ENCODE measurements around the gene ETFA. TPM values are rescaled to one million over a fixed set of nuclear protein-coding genes. Genes with fewer than 3 reads are reported as not detected.

The ETFA gene
- polyA plus RNA-seq, 2 donors = 43.5 to 111 TPM

DNA sequence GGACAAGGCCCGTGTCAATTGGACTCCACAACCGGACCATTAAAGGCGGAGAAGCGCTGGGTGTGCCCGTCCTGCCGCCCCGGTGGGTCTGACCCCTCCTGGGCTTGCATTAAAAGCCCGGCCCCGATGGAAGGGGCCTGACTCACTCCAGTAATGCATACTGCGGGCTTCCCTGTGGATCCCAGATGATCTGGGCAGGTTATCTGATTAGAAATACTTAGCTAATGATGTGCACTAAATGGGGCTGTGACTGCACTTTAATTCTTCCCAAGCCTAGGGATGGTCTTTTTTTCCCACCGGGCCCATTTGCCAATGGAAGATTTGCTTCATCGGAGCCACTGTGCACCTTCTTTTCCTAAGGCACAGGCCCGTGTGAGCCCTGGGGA lies 126.6 kb downstream of the ETFA start:
- WGBS, 2 donors = 69 to 70% methylated on average over 13 of the region's 13 CpGs
- no peak overlapping the region for H3K27ac ChIP-seq (ENCODE audit: low read depth in 2 of 2, low read length in 1 of 2)
- no peaks in the 10 kb centered on the region for H3K9me3 ChIP-seq (ENCODE audit: control insufficient read depth in 2 of 2, insufficient read depth in 1 of 2, low read depth in 1 of 2, low read length in 1 of 2)
- H3K4me1 ChIP-seq (ENCODE audit: control insufficient read depth in 2 of 2, insufficient read depth in 2 of 2, low read length in 1 of 2) = no peaks in the 10 kb centered on the region
- no peaks in the 10 kb centered on the region for H3K36me3 ChIP-seq (ENCODE audit: control insufficient read depth in 2 of 2, insufficient read depth in 2 of 2, low read length in 1 of 2)
- H3K27me3 ChIP-seq (ENCODE audit: control insufficient read depth in 1 of 2, insufficient read depth in 2 of 2, low read length in 2 of 2) = no peaks in the 10 kb centered on the region
- no peak overlapping the region for H3K4me3 ChIP-seq (ENCODE audit: low read depth in 1 of 2, low read length in 2 of 2)

DNA sequence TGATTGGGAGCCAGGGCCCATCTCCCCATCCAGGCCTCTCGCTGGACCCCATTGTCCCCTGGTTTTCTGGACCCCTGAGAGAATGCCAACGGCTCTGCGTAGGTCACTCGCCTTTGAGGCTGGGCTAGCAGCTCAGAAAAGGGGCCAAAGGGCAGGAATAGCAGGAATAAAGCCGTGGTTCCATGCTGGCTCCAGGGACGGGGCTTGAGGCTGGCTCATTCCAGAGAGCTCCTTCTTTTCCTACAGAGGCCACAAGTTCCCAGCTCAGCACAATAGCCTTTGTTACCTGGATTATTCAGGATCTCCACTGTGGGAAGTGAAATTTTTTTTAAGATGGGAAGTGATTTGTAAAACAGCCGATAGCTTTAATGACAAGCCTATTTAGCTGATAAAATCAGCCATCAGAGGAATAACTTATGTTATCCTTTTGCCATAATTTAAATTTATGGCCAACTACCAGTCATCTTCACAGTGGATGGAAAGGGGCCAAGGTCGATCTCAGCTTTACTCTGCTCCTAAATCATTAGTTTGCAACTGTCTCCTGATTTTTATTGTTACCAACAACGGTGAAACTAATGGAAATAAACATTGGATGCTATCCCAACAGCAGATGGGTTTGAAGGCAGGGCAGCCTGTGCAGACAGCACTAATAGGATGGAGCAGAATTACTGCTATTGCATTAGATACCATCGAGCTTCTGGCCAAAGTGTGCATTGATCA lies 127.2 kb downstream of the ETFA start:
- no peak overlapping the region for H3K4me3 ChIP-seq (ENCODE audit: low read depth in 1 of 2, low read length in 2 of 2)
- no peaks in the 10 kb centered on the region for H3K27me3 ChIP-seq (ENCODE audit: control insufficient read depth in 1 of 2, insufficient read depth in 2 of 2, low read length in 2 of 2)
- no peak overlapping the region for H3K27ac ChIP-seq (ENCODE audit: low read depth in 2 of 2, low read length in 1 of 2)
- H3K9me3 ChIP-seq (ENCODE audit: control insufficient read depth in 2 of 2, insufficient read depth in 1 of 2, low read depth in 1 of 2, low read length in 1 of 2) = no peaks in the 10 kb centered on the region
- no peaks in the 10 kb centered on the region for H3K4me1 ChIP-seq (ENCODE audit: control insufficient read depth in 2 of 2, insufficient read depth in 2 of 2, low read length in 1 of 2)
- 60 to 64% methylated on average over 10 of the region's 10 CpGs for WGBS, 2 donors
- H3K36me3 ChIP-seq (ENCODE audit: control insufficient read depth in 2 of 2, insufficient read depth in 2 of 2, low read length in 1 of 2) = no peaks in the 10 kb centered on the region

DNA sequence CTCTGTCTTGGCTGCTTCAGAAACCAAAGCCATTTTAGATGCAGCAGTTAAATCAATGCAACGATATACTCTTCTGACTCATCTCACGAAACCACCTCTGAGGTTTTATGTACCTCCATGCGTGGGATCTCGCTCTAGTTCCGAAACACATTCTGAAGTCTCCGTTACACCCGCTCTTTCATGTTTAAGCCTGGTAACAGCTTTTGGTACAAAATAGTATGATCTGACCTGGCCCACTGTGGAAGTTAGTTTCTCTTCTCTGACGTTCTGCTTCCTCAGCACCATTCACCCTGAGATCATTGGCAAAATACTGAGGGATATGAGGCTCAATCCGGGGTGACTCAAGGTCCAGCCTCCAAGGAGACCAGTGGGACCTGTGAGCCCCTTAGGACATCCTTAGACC lies 129.6 kb downstream of the ETFA start:
- no peaks in the 10 kb centered on the region for H3K27me3 ChIP-seq (ENCODE audit: control insufficient read depth in 1 of 2, insufficient read depth in 2 of 2, low read length in 2 of 2)
- no peak overlapping the region for H3K4me3 ChIP-seq (ENCODE audit: low read depth in 1 of 2, low read length in 2 of 2)
- 78 to 83% methylated on average over 9 of the region's 9 CpGs for WGBS, 2 donors
- H3K9me3 ChIP-seq (ENCODE audit: control insufficient read depth in 2 of 2, insufficient read depth in 1 of 2, low read depth in 1 of 2, low read length in 1 of 2) = no peaks in the 10 kb centered on the region
- peaks cover 2 to 10% of the 10 kb centered on the region in 2 donors for H3K4me1 ChIP-seq (ENCODE audit: control insufficient read depth in 2 of 2, insufficient read depth in 2 of 2, low read length in 1 of 2)
- no peak overlapping the region for H3K27ac ChIP-seq (ENCODE audit: low read depth in 2 of 2, low read length in 1 of 2)
- H3K36me3 ChIP-seq (ENCODE audit: control insufficient read depth in 2 of 2, insufficient read depth in 2 of 2, low read length in 1 of 2) = no peaks in the 10 kb centered on the region

DNA sequence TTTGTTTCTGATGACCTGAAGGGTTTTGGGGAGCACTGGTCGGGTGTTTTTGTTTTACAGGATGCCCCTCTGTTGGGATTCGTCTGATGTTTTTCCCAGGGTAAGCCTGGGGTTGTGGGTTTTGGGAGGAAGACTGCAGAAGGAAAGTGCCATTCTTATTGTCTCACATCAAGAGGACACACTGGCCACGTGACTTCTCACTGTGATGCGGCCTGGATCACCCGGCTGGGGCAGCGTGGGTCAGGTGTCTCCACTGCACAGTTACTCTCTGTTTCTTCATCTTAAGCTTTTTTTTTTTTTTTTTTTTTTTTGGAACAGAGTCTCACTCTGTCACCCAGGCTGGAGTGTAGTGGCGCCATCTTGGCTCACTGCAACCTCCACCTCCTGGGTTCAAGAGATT lies 130.9 kb downstream of the ETFA start:
- H3K27me3 ChIP-seq (ENCODE audit: control insufficient read depth in 1 of 2, insufficient read depth in 2 of 2, low read length in 2 of 2) = no peaks in the 10 kb centered on the region

DNA sequence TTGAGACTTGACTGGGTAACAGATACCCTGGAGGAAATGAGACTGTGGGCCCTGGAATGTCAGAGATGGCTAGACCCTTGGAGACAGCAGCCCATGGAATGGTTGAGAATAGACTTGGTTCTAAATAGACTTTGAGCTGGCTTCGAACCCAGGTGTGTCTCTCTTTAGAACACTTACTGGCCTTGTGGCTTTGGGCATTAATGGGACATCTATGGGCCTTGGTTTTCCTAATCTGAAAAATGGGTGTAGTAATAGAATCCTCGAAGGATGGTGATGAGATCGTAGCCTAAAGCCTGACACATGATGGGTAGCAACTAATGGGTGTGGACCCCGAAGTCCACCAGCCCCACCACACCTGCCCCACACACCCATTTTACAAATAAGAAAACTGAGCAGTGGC lies 132.2 kb downstream of the ETFA start:
- H3K4me1 ChIP-seq (ENCODE audit: control insufficient read depth in 2 of 2, insufficient read depth in 2 of 2, low read length in 1 of 2) = peaks cover 2 to 10% of the 10 kb centered on the region in 2 donors
- H3K4me3 ChIP-seq (ENCODE audit: low read depth in 1 of 2, low read length in 2 of 2) = no peak overlapping the region
- no peaks in the 10 kb centered on the region for H3K36me3 ChIP-seq (ENCODE audit: control insufficient read depth in 2 of 2, insufficient read depth in 2 of 2, low read length in 1 of 2)
- 93 to 95% methylated on average over 4 of the region's 4 CpGs for WGBS, 2 donors
- no peaks in the 10 kb centered on the region for H3K9me3 ChIP-seq (ENCODE audit: control insufficient read depth in 2 of 2, insufficient read depth in 1 of 2, low read depth in 1 of 2, low read length in 1 of 2)
- no peaks in the 10 kb centered on the region for H3K27me3 ChIP-seq (ENCODE audit: control insufficient read depth in 1 of 2, insufficient read depth in 2 of 2, low read length in 2 of 2)
- no peak overlapping the region for H3K27ac ChIP-seq (ENCODE audit: low read depth in 2 of 2, low read length in 1 of 2)

More for the DNA sequence above, 130.9 kb downstream of the ETFA start:
- H3K4me1 ChIP-seq (ENCODE audit: control insufficient read depth in 2 of 2, insufficient read depth in 2 of 2, low read length in 1 of 2) = peaks cover 2 to 10% of the 10 kb centered on the region in 2 donors
- no peak overlapping the region for H3K4me3 ChIP-seq (ENCODE audit: low read depth in 1 of 2, low read length in 2 of 2)
- H3K9me3 ChIP-seq (ENCODE audit: control insufficient read depth in 2 of 2, insufficient read depth in 1 of 2, low read depth in 1 of 2, low read length in 1 of 2) = no peaks in the 10 kb centered on the region
- H3K36me3 ChIP-seq (ENCODE audit: control insufficient read depth in 2 of 2, insufficient read depth in 2 of 2, low read length in 1 of 2) = no peaks in the 10 kb centered on the region
- no peak overlapping the region for H3K27ac ChIP-seq (ENCODE audit: low read depth in 2 of 2, low read length in 1 of 2)
- WGBS, 2 donors = 88 to 95% methylated on average over 7 of the region's 7 CpGs

DNA sequence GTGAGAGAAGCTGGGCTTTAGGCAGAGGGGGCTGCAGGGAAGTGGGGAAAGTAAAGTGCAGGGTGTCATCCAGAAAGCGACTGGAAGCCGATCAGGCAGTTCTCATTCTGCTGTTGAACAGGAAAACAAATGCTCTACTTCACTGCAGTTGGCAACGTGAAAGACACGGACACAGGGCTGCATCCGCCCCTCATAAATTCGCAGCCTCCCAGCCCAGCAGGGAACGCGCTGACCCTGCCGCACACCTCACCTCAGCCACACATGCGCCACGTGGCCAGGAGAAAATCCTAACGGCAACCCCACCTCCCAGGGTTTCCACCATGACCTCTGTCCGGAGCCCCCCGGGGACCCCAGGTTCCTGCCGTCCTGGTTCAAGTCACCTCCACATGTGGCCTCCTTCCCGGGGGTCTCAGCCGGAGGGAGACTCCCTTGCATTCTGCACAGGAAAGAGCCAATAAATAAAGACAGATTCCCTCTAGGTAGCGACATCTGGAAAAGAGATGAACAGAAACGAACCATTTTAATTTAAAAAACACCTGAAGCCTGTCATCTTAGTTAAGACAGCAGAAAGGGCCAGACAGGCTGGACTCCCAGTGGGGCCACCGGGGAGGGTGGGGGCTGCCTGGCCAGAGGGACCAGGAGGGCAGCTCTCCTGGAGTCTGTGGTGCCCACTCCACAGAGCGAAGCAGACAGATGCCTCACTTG lies 132.8 kb downstream of the ETFA start:
- 47% methylated on average over 21 of the region's 21 CpGs for WGBS, 2 donors
- Histone ChIP-seq H3K4me3 (ENCODE audit: low read depth in 1 of 2, low read length in 2 of 2) (no peak overlapping the region), H3K4me1 (ENCODE audit: control insufficient read depth in 2 of 2, insufficient read depth in 2 of 2, low read length in 1 of 2) (peaks cover 2 to 10% of the 10 kb centered on the region in 2 donors), H3K9me3 (ENCODE audit: control insufficient read depth in 2 of 2, insufficient read depth in 1 of 2, low read depth in 1 of 2, low read length in 1 of 2) (no peaks in the 10 kb centered on the region), H3K27ac (ENCODE audit: low read depth in 2 of 2, low read length in 1 of 2) (no peak overlapping the region), H3K36me3 (ENCODE audit: control insufficient read depth in 2 of 2, insufficient read depth in 2 of 2, low read length in 1 of 2) (no peaks in the 10 kb centered on the region), H3K27me3 (ENCODE audit: control insufficient read depth in 1 of 2, insufficient read depth in 2 of 2, low read length in 2 of 2) (no peaks in the 10 kb centered on the region)

DNA sequence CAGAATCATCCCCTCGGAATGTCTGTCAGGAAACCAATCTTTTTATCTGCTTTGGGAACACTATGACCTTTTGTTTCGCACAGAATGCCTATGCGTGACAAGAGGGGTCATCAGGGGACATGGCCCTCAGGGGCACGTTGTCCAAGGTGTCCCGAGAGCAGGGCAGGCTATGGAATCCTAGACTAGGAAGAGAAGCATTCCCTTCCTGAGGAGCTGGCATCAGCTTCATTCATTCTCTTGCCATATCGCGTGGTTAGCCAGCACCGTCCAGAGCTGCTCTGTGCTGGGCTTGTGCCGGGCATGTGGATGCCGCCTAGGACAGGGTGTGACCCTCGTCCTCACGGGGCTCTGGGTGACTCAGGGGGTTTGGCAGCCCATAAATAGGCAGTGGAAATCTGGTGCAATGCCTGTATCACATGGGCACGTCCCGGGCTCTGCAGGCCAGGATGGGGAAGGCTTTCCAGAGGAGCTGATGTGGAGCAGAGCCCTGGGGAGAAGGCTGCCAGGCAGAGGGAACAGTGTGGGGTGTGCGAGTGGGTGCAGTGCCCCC lies 133.7 kb downstream of the ETFA start:
- peaks cover 2 to 10% of the 10 kb centered on the region in 2 donors for H3K4me1 ChIP-seq (ENCODE audit: control insufficient read depth in 2 of 2, insufficient read depth in 2 of 2, low read length in 1 of 2)
- H3K9me3 ChIP-seq (ENCODE audit: control insufficient read depth in 2 of 2, insufficient read depth in 1 of 2, low read depth in 1 of 2, low read length in 1 of 2) = no peaks in the 10 kb centered on the region
- 38 to 49% methylated on average over 15 of the region's 15 CpGs for WGBS, 2 donors
- H3K27me3 ChIP-seq (ENCODE audit: control insufficient read depth in 1 of 2, insufficient read depth in 2 of 2, low read length in 2 of 2) = no peaks in the 10 kb centered on the region
- no peak overlapping the region for H3K4me3 ChIP-seq (ENCODE audit: low read depth in 1 of 2, low read length in 2 of 2)
- H3K27ac ChIP-seq (ENCODE audit: low read depth in 2 of 2, low read length in 1 of 2) = no peak overlapping the region
- no peaks in the 10 kb centered on the region for H3K36me3 ChIP-seq (ENCODE audit: control insufficient read depth in 2 of 2, insufficient read depth in 2 of 2, low read length in 1 of 2)

DNA sequence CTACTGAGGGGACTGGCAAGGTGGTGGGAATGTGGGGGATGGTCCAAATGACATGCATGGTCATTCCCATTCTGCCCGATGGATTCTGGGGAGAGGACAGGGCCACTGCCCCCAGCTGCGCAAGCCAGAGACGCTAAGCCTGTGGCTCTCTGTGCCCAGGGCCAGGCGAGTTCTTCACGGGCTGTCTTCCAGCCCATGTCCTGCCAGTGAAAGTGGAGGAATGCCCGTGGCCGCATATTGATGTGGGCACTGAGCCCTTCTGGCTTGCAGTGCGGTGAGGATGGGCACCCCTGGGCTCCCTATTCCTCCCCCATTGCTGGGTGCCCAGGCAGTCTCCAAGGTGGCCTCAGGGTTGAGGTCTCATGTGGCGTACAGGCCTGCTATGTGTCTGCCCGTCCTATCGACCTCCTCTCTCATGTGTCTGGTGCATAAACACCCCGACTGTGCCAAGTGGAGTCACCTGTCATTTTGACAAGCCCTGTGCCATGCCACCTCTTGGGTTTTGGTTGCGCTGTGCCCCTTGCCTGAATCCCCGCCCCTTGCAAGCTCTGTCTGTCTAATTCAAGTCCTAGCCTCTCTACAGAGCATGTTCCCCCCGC lies 134.7 kb downstream of the ETFA start:
- no peak overlapping the region for H3K4me3 ChIP-seq (ENCODE audit: low read depth in 1 of 2, low read length in 2 of 2)
- H3K9me3 ChIP-seq (ENCODE audit: control insufficient read depth in 2 of 2, insufficient read depth in 1 of 2, low read depth in 1 of 2, low read length in 1 of 2) = no peaks in the 10 kb centered on the region
- WGBS, 2 donors = 88 to 91% methylated on average over 15 of the region's 15 CpGs
- no peak overlapping the region for H3K27ac ChIP-seq (ENCODE audit: low read depth in 2 of 2, low read length in 1 of 2)
- peaks cover 2 to 10% of the 10 kb centered on the region in 2 donors for H3K4me1 ChIP-seq (ENCODE audit: control insufficient read depth in 2 of 2, insufficient read depth in 2 of 2, low read length in 1 of 2)
- H3K27me3 ChIP-seq (ENCODE audit: control insufficient read depth in 1 of 2, insufficient read depth in 2 of 2, low read length in 2 of 2) = no peaks in the 10 kb centered on the region
- no peaks in the 10 kb centered on the region for H3K36me3 ChIP-seq (ENCODE audit: control insufficient read depth in 2 of 2, insufficient read depth in 2 of 2, low read length in 1 of 2)

DNA sequence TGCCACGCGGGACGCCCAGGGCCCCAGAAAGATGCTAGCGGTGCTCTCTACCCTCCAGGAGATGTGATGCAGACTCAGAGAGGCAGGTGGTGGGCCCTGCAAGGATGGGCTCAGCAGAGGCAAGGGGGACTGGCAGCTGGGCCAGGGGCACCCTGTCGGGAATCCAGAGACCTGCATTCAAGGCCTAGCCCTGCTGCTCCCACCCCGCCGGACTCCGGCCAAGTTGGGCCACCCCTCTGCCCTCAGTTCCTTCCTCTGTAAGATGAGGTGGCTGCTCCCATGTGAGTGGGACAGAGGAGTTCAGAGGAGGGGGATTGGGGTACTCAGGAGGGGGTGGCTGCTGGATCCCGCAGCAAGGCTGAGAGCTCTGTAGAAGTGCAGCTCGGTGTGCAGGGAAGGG lies 135.2 kb downstream of the ETFA start:
- no peak overlapping the region for H3K27ac ChIP-seq (ENCODE audit: low read depth in 2 of 2, low read length in 1 of 2)
- H3K4me3 ChIP-seq (ENCODE audit: low read depth in 1 of 2, low read length in 2 of 2) = no peak overlapping the region
- no peaks in the 10 kb centered on the region for H3K36me3 ChIP-seq (ENCODE audit: control insufficient read depth in 2 of 2, insufficient read depth in 2 of 2, low read length in 1 of 2)
- H3K4me1 ChIP-seq (ENCODE audit: control insufficient read depth in 2 of 2, insufficient read depth in 2 of 2, low read length in 1 of 2) = peaks cover 2 to 10% of the 10 kb centered on the region in 2 donors
- WGBS, 2 donors = 94 to 97% methylated on average over 10 of the region's 10 CpGs
- H3K9me3 ChIP-seq (ENCODE audit: control insufficient read depth in 2 of 2, insufficient read depth in 1 of 2, low read depth in 1 of 2, low read length in 1 of 2) = no peaks in the 10 kb centered on the region
- H3K27me3 ChIP-seq (ENCODE audit: control insufficient read depth in 1 of 2, insufficient read depth in 2 of 2, low read length in 2 of 2) = no peaks in the 10 kb centered on the region

Measured in esophagus (tissue), 2 donors.